OCI-LY1 (cell line): ENCODE data around the gene CCRL2.

ENCODE experiments used
- CTCF ChIP-seq: fragments of 200-600 bp; sonication (generic), shearing (Covaris generic); IDR thresholded peaks from 2 replicates; pipeline ENCODE4 v1.5.1; 2017; ENCODE audit warnings: mild to moderate bottlenecking, antibody characterized with exemption, low read length, moderate library complexity, mixed read lengths
- EZH2 ChIP-seq: fragments of 200-600 bp; sonication (generic), shearing (Covaris generic); IDR thresholded peaks from 2 replicates; pipeline ENCODE4 v1.8.0; 2017; ENCODE audit warnings: borderline replicate concordance, mixed run types, mild to moderate bottlenecking, antibody characterized with exemption, low read length, moderate library complexity, mixed read lengths

- no peak for TF ChIP-seq CTCF
- TF ChIP-seq EZH2, result no peak
These were observed 46.6 kb downstream of the CCRL2 start for GRCh38 chr3:46453526-46454208.
